Measurements from ENCODE around the gene TSSK3. TPM values are rescaled to one million over a fixed set of nuclear protein-coding genes. Genes with fewer than 3 reads are reported as not detected.

The TSSK3 gene
- total RNA-seq, 1 experiment from 2014 or later, result not detected

DNA sequence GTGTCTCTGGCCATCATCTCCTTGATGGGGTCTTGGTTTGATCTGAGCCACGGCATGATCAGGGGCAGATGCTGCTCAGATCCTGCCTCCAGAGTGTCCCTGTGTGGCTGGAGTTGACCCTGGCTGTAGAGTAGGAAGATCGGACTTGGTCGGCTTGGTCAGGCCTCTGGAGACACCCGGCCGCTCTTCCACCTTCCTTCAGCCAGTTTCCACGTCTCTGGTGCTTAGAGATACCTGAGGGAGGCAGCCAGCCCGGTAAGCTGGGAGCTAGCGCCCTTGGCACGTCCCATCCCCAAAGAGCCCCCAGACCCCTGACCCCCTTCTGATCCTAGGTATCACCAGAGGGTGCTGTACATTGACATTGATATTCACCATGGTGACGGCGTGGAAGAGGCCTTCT is 35.1 kb upstream of the TSSK3 start:
- Histone ChIP-seq H3K27me3 (ENCODE audit: low read length) (no peaks in the 10 kb centered on the region), H2AFZ (ENCODE audit: low read length) (no peak overlapping the region), H3K36me3 (ENCODE audit: low read depth, low read length) (peaks cover 54% of the 10 kb centered on the region), H3K79me2 (ENCODE audit: low read length) (peaks cover 17% of the 10 kb centered on the region; the same call in 1 of the 2 replicates), H3K9me2 (replicated peaks; ENCODE audit: low read length) (no peaks in the 10 kb centered on the region), H3K4me1 (ENCODE audit: insufficient read depth, low read length) (peaks cover 12% of the 10 kb centered on the region), H3K4me3 (ENCODE audit: low read length) (no peak overlapping the region), H4K20me1 (ENCODE audit: low read length) (0 out of 2 replicates have a peak, but pooled peaks cover under 1% of the 10 kb centered on the region), H3K9me3 (ENCODE audit: low read length) (no peaks in the 10 kb centered on the region), H3K27ac (ENCODE audit: low read length) (no peak overlapping the region), H3K4me2 (ENCODE audit: low read length) (no peak overlapping the region), H3F3A (ENCODE audit: low read length, unreplicated experiment) (peaks cover 5% of the 10 kb centered on the region), H3K9ac (ENCODE audit: low read length) (no peak overlapping the region)
- DNase-seq (no peak), ATAC-seq (no peak)
- no TSS peak for BruUV-seq (replicated peaks)
- CTCF ChIA-PET, result no interaction called here
- intact Hi-C loops (cut with micrococcal nuclease), result no loop called here
- POLR2A ChIA-PET (ENCODE audit: unreplicated experiment), result no interaction called here
- TF ChIP-seq EZH2 (IDR thresholded peaks at IDR 0.05; ENCODE audit: low read length, unreplicated experiment), result no peak
- no peak for TF ChIP-seq EZH2phosphoT487 (IDR thresholded peaks at IDR 0.05; ENCODE audit: borderline replicate concordance, low read length)
- no peak for TF ChIP-seq CTCF (conservative IDR thresholded peaks at IDR 0.05; ENCODE audit: low read depth, low read length)

DNA sequence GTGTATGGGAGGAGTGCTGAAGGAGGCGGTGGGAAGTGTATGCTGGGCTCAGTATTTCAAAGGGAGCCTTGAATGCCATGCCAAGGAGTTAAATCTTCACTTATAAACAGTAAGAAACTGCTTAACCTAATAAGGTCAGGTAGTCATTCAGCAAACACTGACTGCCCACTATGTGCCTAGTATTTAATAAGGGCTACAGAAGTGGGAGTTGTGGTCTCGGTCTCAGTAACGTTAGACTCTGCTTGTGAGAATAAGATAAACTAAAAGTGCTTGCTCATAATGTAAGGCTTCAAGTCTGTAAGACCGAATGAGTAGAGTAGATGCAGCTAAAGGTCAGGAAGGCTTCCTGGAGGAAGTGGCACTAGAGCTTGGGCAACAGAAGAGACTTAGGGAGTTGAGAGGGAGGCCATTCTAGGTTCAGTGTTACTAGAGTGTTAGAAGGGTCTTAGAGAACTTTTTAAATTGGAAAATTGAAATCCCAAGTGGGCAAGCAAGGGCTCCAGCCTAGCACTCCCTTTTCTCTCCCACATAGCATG is 32.3 kb upstream of the TSSK3 start:
- no peaks in the 10 kb centered on the region for H3K27me3 ChIP-seq (ENCODE audit: low read length)
- TF ChIP-seq CTCF (conservative IDR thresholded peaks at IDR 0.05; ENCODE audit: low read depth, low read length) (no peak), EZH2 (IDR thresholded peaks at IDR 0.05; ENCODE audit: low read length, unreplicated experiment) (no peak)
- intact Hi-C loops (cut with micrococcal nuclease), result loop anchor here (5.0 kb wide), 1 partner anchor 88 kb away; no protein-coding TSS in a partner anchor
- no peak overlapping the region for H3K9ac ChIP-seq (ENCODE audit: low read length)
- H3F3A ChIP-seq (ENCODE audit: low read length, unreplicated experiment), result peaks cover 3% of the 10 kb centered on the region
- H3K36me3 ChIP-seq (ENCODE audit: low read depth, low read length), result peaks cover 54% of the 10 kb centered on the region
- peaks cover 31% of the 10 kb centered on the region for H3K4me1 ChIP-seq (ENCODE audit: insufficient read depth, low read length)
- ChIA-PET POLR2A (ENCODE audit: unreplicated experiment) (no interaction called here), CTCF (no interaction called here)
- peaks cover 25% of the 10 kb centered on the region for H4K20me1 ChIP-seq (ENCODE audit: low read length)
- H3K9me3 ChIP-seq (ENCODE audit: low read length), result no peaks in the 10 kb centered on the region
- H3K9me2 ChIP-seq (replicated peaks; ENCODE audit: low read length), result no peaks in the 10 kb centered on the region
- no peak overlapping the region for H3K4me3 ChIP-seq (ENCODE audit: low read length)
- H2AFZ ChIP-seq (ENCODE audit: low read length), result no peak overlapping the region
- H3K79me2 ChIP-seq (ENCODE audit: low read length), result peaks cover 18% of the 10 kb centered on the region
- ATAC-seq (no peak), DNase-seq (no peak)
- H3K27ac ChIP-seq (ENCODE audit: low read length), result no peak overlapping the region
- no peak overlapping the region for H3K4me2 ChIP-seq (ENCODE audit: low read length)
- no TSS peak for BruUV-seq (replicated peaks)

GRCh38 chr1:32330558-32331151 is 31.7 kb upstream of the TSSK3 start:
- DNase-seq, result no peak
- Histone ChIP-seq H3K4me3 (ENCODE audit: low read length) (no peak overlapping the region), H4K20me1 (ENCODE audit: low read length) (peaks cover 27% of the 10 kb centered on the region), H3F3A (ENCODE audit: low read length, unreplicated experiment) (peaks cover 3% of the 10 kb centered on the region), H3K79me2 (ENCODE audit: low read length) (peaks cover 23% of the 10 kb centered on the region), H3K9ac (ENCODE audit: low read length) (no peak overlapping the region), H3K27me3 (ENCODE audit: low read length) (no peaks in the 10 kb centered on the region), H3K4me1 (ENCODE audit: insufficient read depth, low read length) (peaks cover 31% of the 10 kb centered on the region), H3K9me3 (ENCODE audit: low read length) (no peaks in the 10 kb centered on the region), H3K4me2 (ENCODE audit: low read length) (no peak overlapping the region), H3K27ac (ENCODE audit: low read length) (no peak overlapping the region), H2AFZ (ENCODE audit: low read length) (no peak overlapping the region), H3K36me3 (ENCODE audit: low read depth, low read length) (peaks cover 52% of the 10 kb centered on the region), H3K9me2 (replicated peaks; ENCODE audit: low read length) (no peaks in the 10 kb centered on the region)
- intact Hi-C loops (cut with micrococcal nuclease), result loop anchor here (5.0 kb wide), 1 partner anchor 88 kb away; no protein-coding TSS in a partner anchor
- no peak for ATAC-seq
- ChIA-PET POLR2A (ENCODE audit: unreplicated experiment) (no interaction called here), CTCF (no interaction called here)
- no TSS peak for BruUV-seq (replicated peaks)
- no peak for TF ChIP-seq CTCF (conservative IDR thresholded peaks at IDR 0.05; ENCODE audit: low read depth, low read length)
- TF ChIP-seq EZH2 (IDR thresholded peaks at IDR 0.05; ENCODE audit: low read length, unreplicated experiment), result no peak
- no peak for TF ChIP-seq EZH2phosphoT487 (IDR thresholded peaks at IDR 0.05; ENCODE audit: borderline replicate concordance, low read length)
